ENCODE data around the gene BICD2. TPM values are rescaled to one million over a fixed set of nuclear protein-coding genes. Genes with fewer than 3 reads are reported as not detected.
A peak's percentile ranks its signal among the peaks of the same experiment; 100 is the strongest.

BICD2 gene
- total and polyA plus RNA-seq, 2 donors (not counting 1 experiment from before 2014, with no cell fraction given), result 33.2 to 49.5 TPM

- ATAC-seq (ENCODE audit: low read depth) (no peak), DNase-seq (no peak)
- peak overlapping the region; percentile 69 for H3K4me2 ChIP-seq (replicated peaks; ENCODE audit: low read depth, low read length, poor library complexity, severe bottlenecking)
- no peaks in the 10 kb centered on the region for H3K27me3 Mint-ChIP-seq
- no peaks in the 10 kb centered on the region for H3K9me3 ChIP-seq (ENCODE audit: control extremely low read depth in 1 of 3, control insufficient read depth in 2 of 3, insufficient read depth in 1 of 3, low read length in 2 of 3)
- peaks cover 84% of the 10 kb centered on the region for H3K4me1 Mint-ChIP-seq
- peak overlapping the region; percentile 11 for H3K9ac ChIP-seq (ENCODE audit: low read length)
- peaks cover 0 to 2% of the 10 kb centered on the region in 2 experiments for H3K36me3 ChIP-seq (replicated peaks in 1 of 2; ENCODE audit: control extremely low read depth in 1 of 2, control insufficient read depth in 1 of 2, extremely low read depth in 1 of 2, insufficient read depth in 2 of 2, low read length in 1 of 2)
- WGBS (ENCODE audit: insufficient coverage), result 93% methylated on average over 10 of the region's 13 CpGs
- H3K27me3 ChIP-seq (replicated peaks in 1 of 4; ENCODE audit: control extremely low read depth in 1 of 4, control insufficient read depth in 3 of 4, insufficient read depth in 4 of 4, low read length in 3 of 4), result no peaks in the 10 kb centered on the region
- TF ChIP-seq CTCF (IDR thresholded peaks at IDR 0.05) (no peak), EZH2 (IDR thresholded peaks at IDR 0.05; ENCODE audit: borderline replicate concordance, insufficient read depth, low read depth, low read length, poor library complexity, severe bottlenecking) (no peak)
- H3K4me1 ChIP-seq (ENCODE audit: control insufficient read depth in 2 of 2, insufficient read depth in 2 of 2, low read length in 2 of 2), result peaks cover 76 to 80% of the 10 kb centered on the region in 2 donors
- H3K4me3 ChIP-seq (ENCODE audit: control extremely low read depth in 1 of 5, extremely low read depth in 1 of 5, insufficient read depth in 1 of 5, low read depth in 2 of 5, low read length in 4 of 5), result no peak overlapping the region
- no peaks in the 10 kb centered on the region for H3K9me3 Mint-ChIP-seq (ENCODE audit: insufficient read depth)
- CTCF ChIA-PET, result interaction anchor here (1.5 to 12.4 kb wide), 3 partner anchors 9 to 54 kb away, joined by 3 to 241 read pairs (median 15); no protein-coding TSS in a partner anchor
- POLR2A ChIA-PET, result no interaction called here
- intact Hi-C loops (cut with micrococcal nuclease), result no loop called here
- peak overlapping the region; percentile 47 for H3K27ac Mint-ChIP-seq
- peaks cover 99% of the 10 kb centered on the region for H3K79me2 ChIP-seq (ENCODE audit: control insufficient read depth, insufficient read depth, low read length)
- no peak overlapping the region for H3K4me3 Mint-ChIP-seq
- peak overlapping the region in 1 of 2 donors; percentile 27 for H3K27ac ChIP-seq (ENCODE audit: low read length in 2 of 2)
- H4K20me1 ChIP-seq (ENCODE audit: control insufficient read depth, insufficient read depth, low read length, poor library complexity, severe bottlenecking), result peaks cover 69% of the 10 kb centered on the region
- no peak overlapping the region for H2AFZ ChIP-seq (ENCODE audit: insufficient read depth, low read depth, low read length, poor library complexity, severe bottlenecking)
Measured at GRCh38 chr9:92737611-92738299, 26.9 kb downstream of the BICD2 start.

GRCh38 chr9:92737216-92737606, 27.4 kb downstream of the BICD2 start:
- ChIA-PET POLR2A (no interaction called here), CTCF (interaction anchor here (1.5 to 12.4 kb wide), 3 partner anchors 8 to 55 kb away, joined by 3 to 241 read pairs (median 15); no protein-coding TSS in a partner anchor)
- intact Hi-C loops (cut with micrococcal nuclease), result no loop called here

More at GRCh38 chr9:92737216-92737606, 27.4 kb downstream of the BICD2 start:
- Histone ChIP-seq H2AFZ (ENCODE audit: insufficient read depth, low read depth, low read length, poor library complexity, severe bottlenecking) (no peak overlapping the region), H3K79me2 (ENCODE audit: control insufficient read depth, insufficient read depth, low read length) (peaks cover 98% of the 10 kb centered on the region), H3K27ac (ENCODE audit: low read length in 2 of 2) (peak overlapping the region in 1 of 2 donors; percentile 11), H3K4me1 (ENCODE audit: control insufficient read depth in 2 of 2, insufficient read depth in 2 of 2, low read length in 2 of 2) (peaks cover 76 to 77% of the 10 kb centered on the region in 2 donors), H3K36me3 (replicated peaks in 1 of 2; ENCODE audit: control extremely low read depth in 1 of 2, control insufficient read depth in 1 of 2, extremely low read depth in 1 of 2, insufficient read depth in 2 of 2, low read length in 1 of 2) (peaks cover 0 to 2% of the 10 kb centered on the region in 2 experiments), H4K20me1 (ENCODE audit: control insufficient read depth, insufficient read depth, low read length, poor library complexity, severe bottlenecking) (peaks cover 69% of the 10 kb centered on the region), H3K9me3 (ENCODE audit: control extremely low read depth in 1 of 3, control insufficient read depth in 2 of 3, insufficient read depth in 1 of 3, low read length in 2 of 3) (no peaks in the 10 kb centered on the region), H3K4me3 (ENCODE audit: control extremely low read depth in 1 of 5, extremely low read depth in 1 of 5, insufficient read depth in 1 of 5, low read depth in 2 of 5, low read length in 4 of 5) (no peak overlapping the region), H3K27me3 (replicated peaks in 1 of 4; ENCODE audit: control extremely low read depth in 1 of 4, control insufficient read depth in 3 of 4, insufficient read depth in 4 of 4, low read length in 3 of 4) (no peaks in the 10 kb centered on the region), H3K4me2 (replicated peaks; ENCODE audit: low read depth, low read length, poor library complexity, severe bottlenecking) (peak overlapping the region; percentile 69), H3K9ac (ENCODE audit: low read length) (no peak overlapping the region)
- H3K4me3 Mint-ChIP-seq, result no peak overlapping the region
- peak overlapping the region; percentile 38 for H3K27ac Mint-ChIP-seq
- H3K27me3 Mint-ChIP-seq, result no peaks in the 10 kb centered on the region
- 100% methylated on average over 1 of the region's 6 CpGs for WGBS (ENCODE audit: insufficient coverage)
- no peak for ATAC-seq (ENCODE audit: low read depth)
- no peak for TF ChIP-seq EZH2 (IDR thresholded peaks at IDR 0.05; ENCODE audit: borderline replicate concordance, insufficient read depth, low read depth, low read length, poor library complexity, severe bottlenecking)
- no peak for TF ChIP-seq CTCF (IDR thresholded peaks at IDR 0.05)
- peaks cover 83% of the 10 kb centered on the region for H3K4me1 Mint-ChIP-seq
- no peaks in the 10 kb centered on the region for H3K9me3 Mint-ChIP-seq (ENCODE audit: insufficient read depth)
- DNase-seq, result no peak
